GM12878 (cell line): Measurements from ENCODE around the gene PPIL3.

ENCODE experiments used
- BACH1 ChIP-seq: fragments of 450-650 bp; IDR thresholded peaks from 2 replicates; pipeline ENCODE4 v1.6.1; 2017; ENCODE audit warnings: mild to moderate bottlenecking, borderline replicate concordance
- CTCF ChIP-seq, 3 experiments: IDR thresholded peaks in 2 of 3; conservative IDR thresholded peaks in 1 of 3; 2 replicates each; pipeline ENCODE4 v1.5.1; 2011; ENCODE audit warnings: low read depth in 3 of 3, low read length in 3 of 3, mild to moderate bottlenecking in 3 of 3, control low read depth in 2 of 3, moderate library complexity in 2 of 3, inconsistent platforms in 1 of 3, mixed read lengths in 1 of 3; ENCODE audit not compliant: control insufficient read depth in 2 of 3, insufficient read depth in 1 of 3; ENCODE audit errors: extremely low read depth in 1 of 3
- SMC3 ChIP-seq: IDR thresholded peaks from 2 replicates; pipeline ENCODE4 v1.6.1; 2011; ENCODE audit warnings: low read length, improper control_type of control experiment, borderline replicate concordance
- YY1 ChIP-seq: IDR thresholded peaks from 2 replicates; pipeline ENCODE4 v1.6.1; 2011; ENCODE audit warnings: low read depth, mild to moderate bottlenecking, low read length

GRCh38 chr2:200860092-200860795, 28.6 kb downstream of the PPIL3 start:
- TF ChIP-seq CTCF (IDR thresholded peaks at IDR 0.05 in 2 of 3, conservative IDR thresholded peaks at IDR 0.05 in 1 of 3; ENCODE audit: control insufficient read depth in 2 of 3, extremely low read depth in 1 of 3, insufficient read depth in 1 of 3, low read depth in 3 of 3, low read length in 3 of 3), result no peak
- no peak for TF ChIP-seq BACH1
- TF ChIP-seq SMC3, result no peak
- no peak for TF ChIP-seq YY1
